ENCODE results near the gene CTAG1A.

Gene CTAG1A

GRCh38 chrX:154598656-154599055, 13.7 kb downstream of the CTAG1A start:
- Mint-ChIP-seq H3K4me1 (no peaks in the 10 kb centered on the region), H3K27ac (no peak overlapping the region), H3K27me3 (ENCODE audit: low read depth) (no peaks in the 10 kb centered on the region), H3K36me3 (ENCODE audit: low read depth) (no peaks in the 10 kb centered on the region), H3K4me3 (no peak overlapping the region), H3K9me3 (peaks cover 32% of the 10 kb centered on the region)
- TF ChIP-seq CTCF (IDR thresholded peaks at IDR 0.05; ENCODE audit: unreplicated experiment in 3 of 3), result no peak

GRCh38 chrX:154599531-154599930, 14.6 kb downstream of the CTAG1A start:
- Mint-ChIP-seq H3K4me1 (no peaks in the 10 kb centered on the region), H3K27ac (no peak overlapping the region), H3K36me3 (ENCODE audit: low read depth) (no peaks in the 10 kb centered on the region), H3K9me3 (peaks cover 32% of the 10 kb centered on the region), H3K4me3 (no peak overlapping the region), H3K27me3 (ENCODE audit: low read depth) (no peaks in the 10 kb centered on the region)
- TF ChIP-seq CTCF (IDR thresholded peaks at IDR 0.05; ENCODE audit: unreplicated experiment in 3 of 3), result no peak

DNA sequence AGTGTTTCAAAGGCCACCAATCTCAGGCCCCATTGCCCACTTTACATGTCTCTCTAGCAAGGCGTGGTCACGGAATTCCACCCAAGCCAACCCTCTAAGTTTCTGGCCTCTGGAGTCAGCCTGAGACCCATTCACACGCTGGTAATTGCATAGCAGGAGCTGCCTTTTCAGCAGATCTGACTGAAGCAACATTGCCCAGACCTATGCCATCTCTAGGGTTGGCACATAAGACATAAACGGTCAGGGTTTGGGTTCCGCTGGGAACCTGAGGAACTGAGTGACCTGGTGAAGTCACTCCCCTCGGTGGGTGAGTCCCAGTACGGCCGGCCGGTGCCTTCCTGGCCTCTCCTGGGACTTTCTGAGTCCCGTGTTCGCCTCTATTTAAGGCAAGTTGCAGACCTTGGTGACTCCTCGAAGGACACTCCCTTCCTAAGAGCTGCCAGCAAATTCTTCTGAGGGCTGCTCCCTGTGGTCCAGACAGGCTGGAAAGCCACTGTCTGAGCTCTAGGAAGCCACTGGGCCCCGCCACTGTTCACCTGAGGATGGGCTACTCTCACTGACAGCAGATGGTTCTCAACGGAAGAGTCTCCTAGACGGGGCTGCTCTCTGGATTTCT, 15.9 kb downstream of the CTAG1A start:
- Mint-ChIP-seq H3K4me3 (no peak overlapping the region), H3K4me1 (no peaks in the 10 kb centered on the region)

DNA sequence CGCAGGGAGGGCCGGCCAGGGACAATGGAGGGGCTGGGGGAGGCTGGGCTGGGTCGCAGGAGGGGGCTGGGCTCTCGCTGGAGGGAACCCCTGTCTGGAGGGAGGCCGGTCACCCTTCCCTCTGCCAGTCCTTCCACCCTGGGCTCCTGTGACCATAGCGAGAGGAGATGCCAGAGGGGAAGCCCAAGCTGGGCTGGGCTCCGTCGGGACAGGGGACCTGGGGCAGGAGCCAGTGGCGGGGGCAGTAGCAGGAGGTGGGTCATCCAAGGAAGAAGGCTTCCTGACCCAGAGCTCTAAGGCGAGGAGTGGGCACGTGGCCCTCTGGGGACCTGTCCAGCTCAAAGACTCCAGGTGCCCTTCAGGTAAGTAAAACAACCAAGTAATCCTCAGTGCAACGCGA, 17.3 kb downstream of the CTAG1A start:
- Mint-ChIP-seq H3K4me3 (no peak overlapping the region), H3K27ac (no peak overlapping the region), H3K9me3 (peaks cover 32% of the 10 kb centered on the region), H3K4me1 (no peaks in the 10 kb centered on the region), H3K27me3 (ENCODE audit: low read depth) (no peaks in the 10 kb centered on the region), H3K36me3 (ENCODE audit: low read depth) (no peaks in the 10 kb centered on the region)
- no peak for TF ChIP-seq CTCF (IDR thresholded peaks at IDR 0.05; ENCODE audit: unreplicated experiment in 3 of 3)

More for the DNA sequence above, 15.9 kb downstream of the CTAG1A start:
- Mint-ChIP-seq H3K9me3 (peaks cover 28% of the 10 kb centered on the region), H3K27me3 (ENCODE audit: low read depth) (no peaks in the 10 kb centered on the region), H3K27ac (no peak overlapping the region), H3K36me3 (ENCODE audit: low read depth) (no peaks in the 10 kb centered on the region)
- TF ChIP-seq CTCF (IDR thresholded peaks at IDR 0.05; ENCODE audit: unreplicated experiment in 3 of 3), result no peak

DNA sequence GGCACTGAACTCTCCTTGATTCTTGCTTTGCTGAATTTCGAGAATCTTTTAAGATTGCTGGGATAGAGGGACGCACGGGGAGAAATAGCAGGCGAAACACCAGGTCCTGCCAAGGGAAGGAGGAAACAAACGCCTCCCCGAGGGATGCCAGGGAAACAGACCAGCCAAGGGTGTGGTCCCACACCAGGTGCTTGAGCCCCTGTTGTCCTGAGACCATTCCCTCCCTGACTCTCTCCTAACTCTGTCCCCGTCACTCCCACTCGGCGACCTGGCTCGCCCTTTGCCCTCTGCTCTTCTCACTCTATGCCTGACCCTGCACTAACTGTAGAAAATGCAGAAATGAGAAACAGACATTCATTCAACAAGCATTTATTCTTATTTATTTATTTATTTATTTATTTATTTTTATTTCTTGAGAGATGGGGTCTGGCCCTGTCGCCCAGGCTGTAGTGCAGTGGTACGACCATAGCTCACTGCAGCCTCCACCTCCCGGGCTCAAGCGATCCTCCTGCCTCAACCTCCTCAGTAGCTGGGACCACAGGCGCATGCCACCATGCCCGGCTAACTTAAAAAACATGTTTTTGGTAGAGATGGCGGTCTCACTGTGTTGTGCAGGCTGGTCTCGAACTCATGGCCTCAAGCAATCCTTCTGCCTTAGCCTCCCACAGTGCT, 18.0 kb downstream of the CTAG1A start:
- Mint-ChIP-seq H3K27me3 (ENCODE audit: low read depth) (no peaks in the 10 kb centered on the region), H3K36me3 (ENCODE audit: low read depth) (no peaks in the 10 kb centered on the region), H3K9me3 (peaks cover 29% of the 10 kb centered on the region), H3K4me3 (no peak overlapping the region), H3K27ac (no peak overlapping the region), H3K4me1 (no peaks in the 10 kb centered on the region)
- no peak for TF ChIP-seq CTCF (IDR thresholded peaks at IDR 0.05; ENCODE audit: unreplicated experiment in 3 of 3)
